ENCODE results near the gene DSP.

Gene DSP

GRCh38 chr6:7566617-7567173 lies 25.2 kb downstream of the DSP start:
- DNase-seq = no peak

- no peak for DNase-seq
Measured at GRCh38 chr6:7568021-7568420, 26.6 kb downstream of the DSP start.

- no peak for DNase-seq
Measured at GRCh38 chr6:7569082-7569481, 27.6 kb downstream of the DSP start.

GRCh38 chr6:7572213-7572943 lies 30.9 kb downstream of the DSP start:
- no peak for DNase-seq

GRCh38 chr6:7574500-7574899 lies 33.0 kb downstream of the DSP start:
- DNase-seq = no peak

- DNase-seq = no peak
Measured at GRCh38 chr6:7578516-7578915, 37.0 kb downstream of the DSP start.

- DNase-seq = no peak
Measured at GRCh38 chr6:7578931-7579330, 37.5 kb downstream of the DSP start.

- DNase-seq = no peak
Measured at GRCh38 chr6:7579851-7580250, 38.4 kb downstream of the DSP start.

- no peak for DNase-seq
Measured at GRCh38 chr6:7580537-7580926, 39.1 kb downstream of the DSP start.

- no peak for DNase-seq
Measured at GRCh38 chr6:7580927-7581618, 39.6 kb downstream of the DSP start.

GRCh38 chr6:7585287-7585930 lies 43.9 kb downstream of the DSP start:
- no peak for DNase-seq

GRCh38 chr6:7587631-7588100 lies 46.2 kb downstream of the DSP start:
- peak; percentile 29 for DNase-seq

GRCh38 chr6:7588506-7588905 lies 47.0 kb downstream of the DSP start:
- no peak for DNase-seq

GRCh38 chr6:7589221-7589620 lies 47.8 kb downstream of the DSP start:
- no peak for DNase-seq

GRCh38 chr6:7589949-7590917 lies 48.8 kb downstream of the DSP start, which contains the start of gene SNRNP48:
Gene SNRNP48 (plus strand): TSS chr6:7590198. CDS start chr6:7590258, 60 bp downstream.
- peak; percentile 98 for DNase-seq

- peak; percentile 38 for DNase-seq
Measured at GRCh38 chr6:7590918-7591302, 49.4 kb downstream of the DSP start.

GRCh38 chr6:7591770-7592169 lies 50.3 kb downstream of the DSP start:
- no peak for DNase-seq

- no peak for DNase-seq
Measured at GRCh38 chr6:7593229-7593628, 51.8 kb downstream of the DSP start.

- DNase-seq = no peak
Measured at GRCh38 chr6:7594579-7595125, 53.2 kb downstream of the DSP start.

- no peak for DNase-seq
Measured at GRCh38 chr6:7604003-7604402, 62.5 kb downstream of the DSP start.

GRCh38 chr6:7604506-7604905 lies 63.0 kb downstream of the DSP start:
- DNase-seq = no peak

Measured in NCI-H82 (cell line).